ENCODE results near the gene POU2AF3. TPM values are rescaled to one million over a fixed set of nuclear protein-coding genes. Genes with fewer than 3 reads are reported as not detected.

POU2AF3 gene
- polyA plus RNA-seq, 1 of the 3 experiments (the other 2 are of a cell fraction), result 0.07 TPM

- WGBS (ENCODE audit: low lambda C conversion rate), result 50% methylated on average over 3 of the region's 5 CpGs
- CTCF ChIA-PET, result no interaction called here
Observed at GRCh38 chr11:111325259-111325658, 26.9 kb downstream of the POU2AF3 start.

GRCh38 chr11:111326824-111327223 lies 28.5 kb downstream of the POU2AF3 start:
- Histone ChIP-seq H3K9me3 (no peaks in the 10 kb centered on the region), H3K79me2 (ENCODE audit: insufficient read depth) (no peaks in the 10 kb centered on the region), H3F3A (replicated peaks; ENCODE audit: insufficient read depth) (peaks cover 2% of the 10 kb centered on the region), H4K20me1 (ENCODE audit: insufficient read depth) (no peaks in the 10 kb centered on the region), H3K27ac (ENCODE audit: low read depth in 2 of 2, low read length in 1 of 2) (no peak overlapping the region), H3K36me3 (replicated peaks in 1 of 2; ENCODE audit: control insufficient read depth in 1 of 2, insufficient read depth in 2 of 2, low read length in 1 of 2) (no peaks in the 10 kb centered on the region), H3K4me3 (ENCODE audit: low read depth in 2 of 2, low read length in 1 of 2) (no peak overlapping the region), H3K27me3 (ENCODE audit: insufficient read depth) (no peaks in the 10 kb centered on the region), H3K9ac (no peak overlapping the region), H2AFZ (ENCODE audit: low read depth) (no peak overlapping the region), H3K4me2 (no peak overlapping the region), H3K9me2 (no peaks in the 10 kb centered on the region), H3K4me1 (ENCODE audit: control insufficient read depth in 1 of 2, insufficient read depth in 2 of 2, low read depth in 1 of 2, low read length in 1 of 2) (peaks cover 6 to 18% of the 10 kb centered on the region in 2 experiments; a peak in 3 of 4 replicates)
- POLR2A ChIA-PET, result no interaction called here
- no peak for DNase-seq
- CTCF ChIA-PET, result interaction anchor here (0.9 to 4.6 kb wide), 7 partner anchors 12 to 119 kb away, joined by 3 to 14 read pairs (median 3); partner anchors contain the start of gene POU2AF3
- WGBS (ENCODE audit: low lambda C conversion rate), result 70% methylated on average over 4 of the region's 4 CpGs
- TF ChIP-seq NFIC (IDR thresholded peaks at IDR 0.05; ENCODE audit: borderline replicate concordance) (no peak), TEAD4 (IDR thresholded peaks at IDR 0.05; ENCODE audit: borderline replicate concordance, insufficient read depth) (no peak), MEF2A (IDR thresholded peaks at IDR 0.05; ENCODE audit: borderline replicate concordance, low read depth) (no peak), RXRA (IDR thresholded peaks at IDR 0.05; ENCODE audit: borderline replicate concordance, low read depth) (no peak), YY1 (IDR thresholded peaks at IDR 0.05; ENCODE audit: low read depth) (no peak), SIN3A (IDR thresholded peaks at IDR 0.05; ENCODE audit: borderline replicate concordance, low read depth, low read length) (no peak), MXI1 (IDR thresholded peaks at IDR 0.05; ENCODE audit: low read depth, low read length) (no peak), EZH2phosphoT487 (IDR thresholded peaks at IDR 0.05; ENCODE audit: borderline replicate concordance, low read depth) (no peak), EP300 (IDR thresholded peaks at IDR 0.05; ENCODE audit: borderline replicate concordance in 1 of 2, low read depth in 1 of 2, low read length in 1 of 2) (no peak)
- TF ChIP-seq, protein P1, sequence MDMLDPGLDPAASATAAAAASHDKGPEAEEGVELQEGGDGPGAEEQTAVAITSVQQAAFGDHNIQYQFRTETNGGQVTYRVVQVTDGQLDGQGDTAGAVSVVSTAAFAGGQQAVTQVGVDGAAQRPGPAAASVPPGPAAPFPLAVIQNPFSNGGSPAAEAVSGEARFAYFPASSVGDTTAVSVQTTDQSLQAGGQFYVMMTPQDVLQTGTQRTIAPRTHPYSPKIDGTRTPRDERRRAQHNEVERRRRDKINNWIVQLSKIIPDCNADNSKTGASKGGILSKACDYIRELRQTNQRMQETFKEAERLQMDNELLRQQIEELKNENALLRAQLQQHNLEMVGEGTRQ (IDR thresholded peaks at IDR 0.05; ENCODE audit: borderline replicate concordance, low read depth, low read length), result no peak

More at GRCh38 chr11:111325259-111325658, 26.9 kb downstream of the POU2AF3 start:
- DNase-seq, result no peak
- H3K4me2 ChIP-seq, result no peak overlapping the region
- H3K27me3 ChIP-seq (ENCODE audit: insufficient read depth), result no peaks in the 10 kb centered on the region; the same call in 1 of the 2 replicates
- H3K9me3 ChIP-seq, result no peaks in the 10 kb centered on the region
- peaks cover 0 to 5% of the 10 kb centered on the region in 2 experiments; a peak in 1 of 4 replicates for H3K4me1 ChIP-seq (ENCODE audit: control insufficient read depth in 1 of 2, insufficient read depth in 2 of 2, low read depth in 1 of 2, low read length in 1 of 2)
- no peak overlapping the region for H3K27ac ChIP-seq (ENCODE audit: low read depth in 2 of 2, low read length in 1 of 2)
- H3K9me2 ChIP-seq, result no peaks in the 10 kb centered on the region
- H3F3A ChIP-seq (replicated peaks; ENCODE audit: insufficient read depth), result no peaks in the 10 kb centered on the region
- no peaks in the 10 kb centered on the region for H3K36me3 ChIP-seq (replicated peaks in 1 of 2; ENCODE audit: control insufficient read depth in 1 of 2, insufficient read depth in 2 of 2, low read length in 1 of 2)
- no peak for TF ChIP-seq MEF2A (IDR thresholded peaks at IDR 0.05; ENCODE audit: borderline replicate concordance, low read depth)
- TF ChIP-seq GATA2 (CRISPR knock-in tag; IDR thresholded peaks at IDR 0.05), result no peak
- TF ChIP-seq, protein P2, sequence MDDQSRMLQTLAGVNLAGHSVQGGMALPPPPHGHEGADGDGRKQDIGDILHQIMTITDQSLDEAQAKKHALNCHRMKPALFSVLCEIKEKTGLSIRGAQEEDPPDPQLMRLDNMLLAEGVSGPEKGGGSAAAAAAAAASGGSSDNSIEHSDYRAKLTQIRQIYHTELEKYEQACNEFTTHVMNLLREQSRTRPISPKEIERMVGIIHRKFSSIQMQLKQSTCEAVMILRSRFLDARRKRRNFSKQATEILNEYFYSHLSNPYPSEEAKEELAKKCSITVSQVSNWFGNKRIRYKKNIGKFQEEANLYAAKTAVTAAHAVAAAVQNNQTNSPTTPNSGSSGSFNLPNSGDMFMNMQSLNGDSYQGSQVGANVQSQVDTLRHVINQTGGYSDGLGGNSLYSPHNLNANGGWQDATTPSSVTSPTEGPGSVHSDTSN (IDR thresholded peaks at IDR 0.05), result no peak
- no peak for TF ChIP-seq EP300 (IDR thresholded peaks at IDR 0.05; ENCODE audit: borderline replicate concordance in 1 of 2, low read depth in 1 of 2, low read length in 1 of 2)
- no peak for TF ChIP-seq RXRA (IDR thresholded peaks at IDR 0.05; ENCODE audit: borderline replicate concordance, low read depth)
- no peaks in the 10 kb centered on the region for H3K79me2 ChIP-seq (ENCODE audit: insufficient read depth)
- no peak overlapping the region for H2AFZ ChIP-seq (ENCODE audit: low read depth)
- H4K20me1 ChIP-seq (ENCODE audit: insufficient read depth), result no peaks in the 10 kb centered on the region
- H3K4me3 ChIP-seq (ENCODE audit: low read depth in 2 of 2, low read length in 1 of 2), result no peak overlapping the region
- no peak overlapping the region for H3K9ac ChIP-seq
- POLR2A ChIA-PET, result no interaction called here

Measured in SK-N-SH (cell line).